GM18868 (cell line): ENCODE results near the gene ATRNL1.

ENCODE experiments used
- ATAC-seq: cut with Tn5 transposase; IDR thresholded peaks from one replicate; pipeline ENCODE4 v1.9.1; 2021; ENCODE audit warnings: mild to moderate bottlenecking, moderate library complexity; ENCODE audit not compliant: unreplicated experiment

ATRNL1 gene

GRCh38 chr10:115829521-115830205 lies 736.5 kb downstream of the ATRNL1 start:
- ATAC-seq: no peak

GRCh38 chr10:115830265-115830970 lies 737.3 kb downstream of the ATRNL1 start:
- no peak for ATAC-seq

DNA sequence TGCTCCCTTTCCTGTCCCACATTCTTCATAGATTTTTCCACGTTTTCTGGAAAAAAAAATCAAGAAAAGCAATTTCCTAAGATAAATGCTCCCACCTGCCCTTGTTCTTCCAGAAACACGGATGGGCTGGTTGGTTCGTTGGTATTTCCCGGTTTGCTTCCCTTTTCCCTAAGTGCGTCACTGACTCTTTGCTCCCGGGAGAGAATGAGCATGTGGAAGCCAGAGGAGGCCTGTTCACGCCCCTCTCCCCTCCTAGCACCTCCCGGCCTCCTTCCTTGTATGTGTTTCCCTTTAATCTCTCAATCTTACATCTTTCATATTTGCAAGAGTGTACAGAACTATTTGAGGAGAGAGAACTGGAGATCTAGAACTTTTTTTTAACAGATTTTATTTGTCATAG lies 737.9 kb downstream of the ATRNL1 start:
- ATAC-seq: no peak

- no peak for ATAC-seq
These were observed 740.0 kb downstream of the ATRNL1 start for GRCh38 chr10:115833119-115833518.

DNA sequence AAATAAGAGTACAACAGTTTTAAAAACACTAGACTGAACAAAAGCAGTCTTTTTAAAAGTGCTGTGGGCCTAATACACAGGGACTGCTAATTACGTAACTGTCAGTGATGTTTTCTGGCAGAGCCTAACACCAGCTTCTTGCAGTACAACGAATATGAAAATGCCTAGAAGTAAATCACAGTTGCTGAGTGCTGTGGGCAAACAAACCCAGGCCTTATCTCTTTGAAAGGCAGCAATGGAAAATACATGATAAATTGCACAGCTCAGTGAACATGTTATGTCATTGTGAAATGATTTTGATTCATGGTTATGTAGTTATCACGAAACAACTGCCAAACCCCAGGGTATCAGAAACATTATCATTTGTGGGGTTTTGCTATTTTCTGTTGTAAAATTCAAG lies 751.4 kb downstream of the ATRNL1 start:
- ATAC-seq: no peak

- ATAC-seq: no peak
These were observed 752.8 kb downstream of the ATRNL1 start for GRCh38 chr10:115845921-115846320.

DNA sequence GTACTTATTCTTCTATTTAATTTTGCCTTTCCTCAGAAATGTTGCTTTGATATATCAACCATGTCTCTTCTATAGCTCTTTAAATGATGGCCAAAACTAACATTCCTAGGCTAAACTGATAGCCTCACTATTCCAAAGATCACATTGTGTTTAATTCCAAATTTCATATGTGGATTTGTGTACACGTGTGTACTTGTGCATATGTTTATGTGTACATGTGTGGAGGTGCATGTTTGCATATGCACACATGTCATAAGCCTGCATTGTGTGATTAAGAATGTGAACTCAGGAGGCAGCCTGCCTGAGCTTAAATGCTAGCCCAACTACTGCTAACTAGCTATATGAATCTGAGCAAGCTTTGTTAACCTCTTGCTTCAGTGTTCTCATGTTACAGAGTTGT lies 753.4 kb downstream of the ATRNL1 start:
- ATAC-seq: no peak

GRCh38 chr10:115849197-115849596 lies 756.0 kb downstream of the ATRNL1 start:
- ATAC-seq: no peak

- ATAC-seq: no peak
These were observed 757.5 kb downstream of the ATRNL1 start for GRCh38 chr10:115850666-115851065.

DNA sequence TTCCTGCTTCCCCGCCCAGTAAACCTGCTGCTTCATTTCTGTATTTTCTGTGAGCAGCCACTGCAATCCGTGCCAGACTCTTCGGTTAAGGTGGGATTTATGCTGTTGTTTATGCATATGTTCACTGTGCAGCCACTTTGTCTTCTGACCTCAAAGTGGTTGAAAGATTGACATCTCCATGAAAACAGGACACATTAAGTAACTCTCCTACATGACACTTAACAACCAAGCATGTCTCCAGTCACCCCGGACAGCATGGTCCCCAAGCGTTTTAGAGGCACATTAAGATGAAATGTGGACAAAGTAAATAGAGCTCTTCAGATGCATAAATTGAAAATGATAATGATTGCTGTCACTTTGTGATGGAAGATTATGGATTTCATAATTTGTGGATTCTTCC lies 758.5 kb downstream of the ATRNL1 start:
- ATAC-seq: no peak

DNA sequence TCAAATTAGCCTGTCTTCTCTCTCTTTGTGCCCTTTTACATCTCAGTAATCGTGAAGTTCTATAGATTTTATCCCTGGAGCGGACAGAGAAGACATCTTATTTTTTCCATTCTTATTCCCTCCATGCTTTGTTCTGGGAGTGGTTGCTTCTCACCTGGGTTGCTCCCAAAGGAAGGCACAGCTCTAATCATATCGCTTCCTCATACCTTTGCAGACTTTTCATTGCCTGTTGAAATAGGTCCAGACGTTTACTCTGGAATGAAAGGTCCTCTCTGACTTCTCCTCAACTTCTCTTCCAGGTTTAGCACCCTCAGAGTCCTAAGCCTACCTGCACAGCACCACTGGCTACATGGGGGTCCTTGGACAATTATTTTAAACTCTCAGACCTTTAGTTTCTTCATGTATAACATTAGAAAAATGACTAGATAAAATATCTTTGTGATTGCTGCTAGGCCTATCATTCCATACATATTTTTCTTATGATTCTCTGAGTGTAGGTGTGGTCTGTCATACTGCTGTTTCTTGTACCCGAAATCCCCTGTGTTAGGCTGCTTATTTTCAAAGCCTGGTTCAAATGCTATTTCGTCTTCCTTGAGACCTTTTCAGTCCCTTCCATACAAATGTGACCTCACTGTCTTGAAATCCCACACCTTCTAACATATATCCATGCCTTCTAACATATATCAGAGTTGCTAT lies 761.7 kb downstream of the ATRNL1 start:
- no peak for ATAC-seq

GRCh38 chr10:115856580-115856979 lies 763.4 kb downstream of the ATRNL1 start:
- ATAC-seq: no peak

DNA sequence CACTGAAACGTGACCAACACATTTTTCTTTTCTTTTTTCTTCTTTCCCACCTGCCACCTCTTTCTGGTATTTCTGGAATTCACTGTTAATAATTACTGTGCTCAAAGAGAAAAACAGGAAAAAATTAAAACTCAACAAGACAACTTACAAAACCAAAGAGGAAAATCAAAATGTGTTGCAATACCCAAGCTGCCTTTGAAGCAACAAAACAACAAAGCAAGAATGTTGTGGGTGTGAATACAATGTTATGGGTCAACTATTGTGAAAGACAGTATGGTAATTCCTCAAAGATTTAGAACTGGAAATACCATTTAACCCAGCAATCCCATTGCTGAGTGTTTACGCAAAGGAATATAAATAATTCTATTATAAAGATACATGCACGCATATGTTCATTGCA lies 764.7 kb downstream of the ATRNL1 start:
- no peak for ATAC-seq

DNA sequence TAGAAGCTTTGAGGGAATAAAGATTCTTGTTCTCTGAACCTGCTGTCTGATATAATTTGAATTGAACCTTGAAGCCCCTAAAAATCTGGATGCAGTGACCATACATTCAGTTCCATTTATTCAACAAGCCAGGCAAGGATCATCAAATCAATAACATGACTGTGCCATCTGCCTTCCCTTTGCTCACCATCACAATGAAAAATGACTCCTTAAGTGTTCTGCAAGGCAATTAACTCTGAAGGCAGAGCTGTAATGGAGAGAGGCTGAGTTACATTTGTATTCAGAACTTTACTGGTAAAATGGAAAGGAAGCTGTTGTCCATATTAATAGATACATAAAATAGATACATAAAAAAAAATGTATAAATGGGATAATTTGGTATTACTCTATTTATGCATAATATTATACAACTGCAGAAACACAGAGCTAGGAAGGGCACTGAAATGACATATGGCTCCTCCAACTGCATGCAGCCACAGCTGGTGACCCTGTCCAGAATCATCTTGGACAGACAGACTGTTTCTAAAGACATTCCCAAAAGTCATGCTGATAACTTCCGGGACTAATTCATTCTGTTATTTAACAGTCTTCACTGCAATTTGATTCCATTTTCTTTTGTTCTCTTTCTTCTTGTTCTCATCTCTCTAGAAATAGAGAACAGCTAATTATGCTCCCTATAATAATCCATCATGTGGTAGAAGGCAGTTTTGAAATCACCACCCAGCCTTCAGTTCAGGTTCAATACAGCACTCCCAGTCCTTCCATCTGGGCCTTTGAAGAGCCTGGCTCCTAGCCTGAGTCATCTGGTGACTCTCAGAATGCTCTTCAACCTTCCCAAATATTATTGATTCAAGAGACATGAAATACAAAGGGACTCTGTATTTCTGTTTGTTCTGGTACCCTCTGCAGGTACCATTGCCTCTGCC lies 767.3 kb downstream of the ATRNL1 start:
- no peak for ATAC-seq

- ATAC-seq: no peak
These were observed 768.3 kb downstream of the ATRNL1 start for GRCh38 chr10:115861455-115861854.

DNA sequence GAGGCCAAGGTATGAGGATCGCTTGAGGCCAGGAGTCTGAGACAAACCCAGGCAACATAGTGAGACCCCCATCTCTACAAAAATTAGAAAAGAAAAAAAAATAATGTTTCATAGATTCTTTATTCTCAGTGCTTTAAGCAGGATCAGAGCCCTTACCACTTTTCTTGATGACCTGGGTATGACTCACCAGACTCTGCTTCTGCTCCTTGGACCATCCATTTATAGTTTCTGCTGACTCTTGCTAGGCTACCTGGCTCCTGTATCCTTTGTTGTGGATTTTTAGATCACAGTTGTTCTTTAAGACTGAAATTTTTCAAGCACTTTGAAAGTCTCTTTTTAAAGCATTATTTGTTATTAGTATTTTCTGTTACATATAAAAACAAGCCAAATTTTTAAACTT lies 768.7 kb downstream of the ATRNL1 start:
- no peak for ATAC-seq

DNA sequence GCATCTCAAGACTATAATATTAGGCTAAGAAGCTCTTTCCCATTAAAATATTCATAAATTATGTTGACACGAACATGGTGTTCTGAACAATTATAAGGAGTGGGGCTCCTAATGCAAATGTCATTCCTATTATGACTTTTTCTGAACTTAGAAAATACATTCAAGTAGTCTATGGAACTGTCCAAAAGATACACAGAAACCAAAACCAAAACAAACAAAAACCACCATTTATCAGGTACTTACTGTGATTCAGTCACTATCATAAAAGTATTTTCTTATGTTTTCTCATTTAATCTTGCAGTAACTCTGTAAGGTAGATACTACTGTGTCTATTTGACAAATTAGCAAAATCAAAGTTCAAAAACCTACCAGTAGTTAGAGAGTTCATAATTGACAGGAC lies 773.0 kb downstream of the ATRNL1 start:
- ATAC-seq: no peak

DNA sequence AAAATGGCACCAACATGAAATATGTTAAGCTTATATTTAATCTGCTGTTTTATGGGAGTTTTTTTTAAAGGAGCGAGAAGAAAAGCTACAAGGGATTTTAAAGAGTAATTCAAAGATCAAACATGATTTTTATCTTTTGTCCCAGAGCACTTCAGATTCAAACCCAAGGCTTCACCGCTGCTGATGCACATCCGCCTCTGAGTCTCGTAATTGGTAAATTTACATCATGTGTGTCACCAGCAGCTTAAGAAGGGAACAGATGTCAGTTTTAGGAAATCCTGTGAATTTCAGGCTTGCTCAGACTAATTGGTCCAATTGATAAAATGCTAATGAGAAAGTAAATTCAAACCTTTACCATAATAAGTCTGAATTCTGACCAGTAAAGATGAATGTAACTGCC lies 773.5 kb downstream of the ATRNL1 start:
- ATAC-seq: no peak

DNA sequence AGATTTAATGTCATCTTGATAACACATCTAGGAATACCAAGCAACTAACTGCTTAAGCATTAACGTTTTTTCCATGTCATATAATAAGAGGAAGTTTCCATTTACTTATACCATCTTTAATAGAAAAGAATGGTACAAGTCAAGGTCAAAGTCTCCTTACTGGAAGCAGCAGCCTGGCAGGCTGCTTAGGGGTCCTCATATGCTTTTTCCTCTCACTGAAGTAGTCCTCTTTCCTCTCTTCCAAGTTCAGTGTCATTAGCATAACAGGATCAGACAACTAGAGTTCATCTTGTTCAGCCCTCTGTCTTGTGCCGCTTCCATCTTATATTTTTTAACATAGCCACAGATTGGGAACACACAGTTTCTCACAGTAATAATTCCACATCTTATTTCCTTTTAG lies 774.1 kb downstream of the ATRNL1 start:
- ATAC-seq: no peak

DNA sequence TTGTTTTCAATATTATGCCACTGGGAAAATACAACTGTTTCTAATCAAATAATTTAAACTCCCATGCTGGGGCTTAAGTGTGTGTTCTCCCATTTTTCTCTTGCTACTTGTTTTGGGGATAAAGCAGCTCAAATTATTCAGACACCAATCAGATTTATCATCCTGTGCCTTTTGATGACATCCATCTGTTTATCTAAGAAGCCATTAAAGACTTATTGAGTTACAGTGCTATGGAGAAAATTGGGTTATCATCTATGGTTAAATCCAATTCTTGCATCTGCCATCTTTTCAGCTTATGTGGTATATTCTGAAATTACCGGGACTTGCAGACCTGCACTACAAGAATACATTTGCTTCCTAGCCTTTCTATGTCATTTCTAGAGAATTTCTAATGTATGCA lies 778.7 kb downstream of the ATRNL1 start:
- no peak for ATAC-seq

GRCh38 chr10:115875172-115875571 lies 782.0 kb downstream of the ATRNL1 start:
- ATAC-seq: no peak
